ENCODE data around the gene GNRHR.

GNRHR gene

GRCh38 chr4:67723949-67724348, 30.2 kb downstream of the GNRHR start:
- H3K4me3 ChIP-seq (ENCODE audit: control insufficient read depth, low read depth, low read length), result no peak overlapping the region
- no peak for TF ChIP-seq CTCF (IDR thresholded peaks at IDR 0.05; ENCODE audit: control insufficient read depth, insufficient read depth, low read depth, low read length, missing control alignments)
- DNase-seq (ENCODE audit: low read depth), result no peak

- TF ChIP-seq CTCF (IDR thresholded peaks at IDR 0.05; ENCODE audit: control insufficient read depth, insufficient read depth, low read depth, low read length, missing control alignments), result no peak
- DNase-seq (ENCODE audit: low read depth), result no peak
- no peak overlapping the region for H3K4me3 ChIP-seq (ENCODE audit: control insufficient read depth, low read depth, low read length)
Observed at GRCh38 chr4:67723341-67723740, 30.8 kb downstream of the GNRHR start.

- DNase-seq (ENCODE audit: low read depth), result no peak
- H3K4me3 ChIP-seq (ENCODE audit: control insufficient read depth, low read depth, low read length), result no peak overlapping the region
- TF ChIP-seq CTCF (IDR thresholded peaks at IDR 0.05; ENCODE audit: control insufficient read depth, insufficient read depth, low read depth, low read length, missing control alignments), result no peak
Observed at GRCh38 chr4:67721770-67722597, 32.2 kb downstream of the GNRHR start.

DNA sequence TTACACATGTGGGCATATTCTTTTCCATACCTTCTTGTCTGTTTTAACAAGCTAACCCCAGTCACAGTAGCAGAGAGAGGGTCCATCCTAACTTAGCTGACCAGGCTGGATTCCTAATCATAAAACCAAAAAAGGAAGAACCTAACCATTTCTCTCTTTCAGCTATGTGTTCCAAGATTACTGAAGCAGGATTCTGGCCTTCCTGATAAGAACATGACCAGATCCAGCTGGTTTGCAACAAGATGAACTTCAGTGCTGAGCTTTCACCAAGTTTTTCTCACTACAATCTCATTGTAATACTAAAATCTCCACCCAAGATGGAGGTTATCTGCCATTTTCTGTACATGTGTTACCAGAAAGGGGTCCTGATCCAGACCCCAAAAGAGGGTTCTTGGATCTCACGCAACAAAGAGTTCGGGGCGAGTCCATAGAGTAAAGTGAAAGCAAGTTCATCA, 32.8 kb downstream of the GNRHR start:
- TF ChIP-seq CTCF (IDR thresholded peaks at IDR 0.05; ENCODE audit: control insufficient read depth, insufficient read depth, low read depth, low read length, missing control alignments), result no peak
- DNase-seq (ENCODE audit: low read depth), result no peak
- H3K4me3 ChIP-seq (ENCODE audit: control insufficient read depth, low read depth, low read length), result no peak overlapping the region

DNA sequence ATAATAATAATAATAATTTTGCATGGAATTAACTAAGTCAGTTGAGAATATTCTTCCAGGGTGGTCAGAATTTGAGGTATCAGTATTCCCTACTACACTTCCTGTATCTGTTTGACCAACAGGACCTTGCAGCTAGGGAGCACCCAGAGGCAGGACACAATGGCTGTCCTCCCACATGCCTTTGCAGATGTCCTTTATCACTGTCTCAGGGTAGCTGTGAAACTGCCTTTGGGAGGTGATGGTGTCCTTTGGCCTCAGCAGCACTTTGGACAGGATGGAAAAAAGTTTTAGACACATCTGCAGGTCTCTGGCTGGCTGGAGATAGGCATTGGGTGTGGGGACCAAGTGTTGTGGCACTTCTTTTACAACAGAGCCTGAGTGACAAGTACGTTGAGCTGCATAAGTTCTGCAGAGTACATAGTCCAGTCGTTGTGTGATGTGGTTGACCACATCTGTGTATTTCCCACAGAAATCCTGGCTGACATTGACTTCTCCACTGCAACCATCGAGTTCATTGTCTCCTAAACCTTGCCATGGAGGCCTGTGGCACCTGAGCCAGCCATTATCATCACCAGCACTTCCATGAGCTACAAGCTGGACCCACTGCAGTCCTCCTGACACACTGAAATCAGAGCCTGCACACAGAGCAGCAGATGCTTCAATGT, 34.1 kb downstream of the GNRHR start:
- no peak for TF ChIP-seq CTCF (IDR thresholded peaks at IDR 0.05; ENCODE audit: control insufficient read depth, insufficient read depth, low read depth, low read length, missing control alignments)
- DNase-seq (ENCODE audit: low read depth), result no peak
- no peak overlapping the region for H3K4me3 ChIP-seq (ENCODE audit: control insufficient read depth, low read depth, low read length)

- no peak for TF ChIP-seq CTCF (IDR thresholded peaks at IDR 0.05; ENCODE audit: control insufficient read depth, insufficient read depth, low read depth, low read length, missing control alignments)
- no peak overlapping the region for H3K4me3 ChIP-seq (ENCODE audit: control insufficient read depth, low read depth, low read length)
- no peak for DNase-seq (ENCODE audit: low read depth)
Observed at GRCh38 chr4:67718848-67719247, 35.3 kb downstream of the GNRHR start.

All from AG09309 (cell line).